GM23338 (cell line): ENCODE measurements around the gene KCNAB2. TPM values are rescaled to one million over a fixed set of nuclear protein-coding genes. Genes with fewer than 3 reads are reported as not detected.

Experiments used
- ATAC-seq: fragments of 200-7000 bp; cut with Tn5 transposase; 3 replicates; pipeline ENCODE4 v1.9.1; 2020
- DNase-seq: peaks from one replicate; pipeline ENCODE4 v3.0.0-alpha.2; 2015; ENCODE audit warnings: low spot score
- H2AFZ ChIP-seq: fragments of 200-600 bp; sonication (generic); 2 replicates; pipeline ENCODE4 v1.8.0; 2016; ENCODE audit warnings: antibody characterized with exemption, mild to moderate bottlenecking, moderate library complexity
- H3F3A ChIP-seq: fragments of 200-600 bp; sonication (generic); replicated peaks from 2 replicates; pipeline ENCODE4 v1.8.0; 2017; ENCODE audit warnings: antibody characterized with exemption, mixed run types, low read depth
- H3K27ac ChIP-seq: fragments of 200-600 bp; sonication (generic); 2 replicates; pipeline ENCODE4 v1.6.1; 2016; ENCODE audit warnings: low read depth
- H3K27me3 ChIP-seq: fragments of 200-600 bp; sonication (generic); 2 replicates; pipeline ENCODE4 v1.8.0; 2016; ENCODE audit warnings: mild to moderate bottlenecking, mixed run types, moderate library complexity; ENCODE audit not compliant: insufficient read depth
- H3K36me3 ChIP-seq: fragments of 200-600 bp; sonication (generic); 2 replicates; pipeline ENCODE4 v1.8.0; 2016; ENCODE audit warnings: mild to moderate bottlenecking; ENCODE audit not compliant: insufficient read depth
- H3K4me1 ChIP-seq: fragments of 200-600 bp; sonication (generic); 2 replicates; pipeline ENCODE4 v1.8.0; 2016; ENCODE audit warnings: mild to moderate bottlenecking, moderate library complexity; ENCODE audit not compliant: insufficient read depth
- H3K4me2 ChIP-seq: fragments of 200-600 bp; sonication (generic); 2 replicates; pipeline ENCODE4 v1.7.1; 2017; ENCODE audit warnings: mixed run types
- H3K4me3 ChIP-seq: fragments of 200-600 bp; sonication (generic); 2 replicates; pipeline ENCODE4 v1.6.1; 2016; ENCODE audit warnings: mixed run types
- H3K79me2 ChIP-seq: fragments of 200-600 bp; sonication (generic); replicated peaks from 2 replicates; pipeline ENCODE4 v1.8.0; 2017; ENCODE audit warnings: mild to moderate bottlenecking; ENCODE audit not compliant: insufficient read depth
- H3K9me2 ChIP-seq: fragments of 200-600 bp; sonication (generic); 2 replicates; pipeline ENCODE4 v1.8.0; 2017; ENCODE audit not compliant: insufficient read depth
- H4K20me1 ChIP-seq: fragments of 200-600 bp; sonication (generic); replicated peaks from 2 replicates; pipeline ENCODE4 v1.8.0; 2017; ENCODE audit warnings: mild to moderate bottlenecking; ENCODE audit not compliant: insufficient read depth
- H3K27ac Mint-ChIP-seq: 2 replicates; pipeline ENCODE4 v1.8.0; 2020; ENCODE audit warnings: inconsistent platforms, mild to moderate bottlenecking, moderate library complexity, mixed read lengths
- H3K27me3 Mint-ChIP-seq: 3 replicates; pipeline ENCODE4 v1.8.0; 2022; ENCODE audit warnings: low read depth, mild to moderate bottlenecking, moderate library complexity, mixed read lengths, inconsistent platforms; ENCODE audit not compliant: insufficient read depth, poor library complexity
- H3K36me3 Mint-ChIP-seq: 3 replicates; pipeline ENCODE4 v1.8.0; 2021; ENCODE audit warnings: low read depth, mild to moderate bottlenecking, inconsistent platforms, moderate library complexity, mixed read lengths
- H3K4me1 Mint-ChIP-seq: 3 replicates; pipeline ENCODE4 v1.8.0; 2020; ENCODE audit warnings: mild to moderate bottlenecking, inconsistent platforms, mixed read lengths
- H3K4me3 Mint-ChIP-seq: 3 replicates; pipeline ENCODE4 v1.8.0; 2021; ENCODE audit warnings: moderate library complexity, mild to moderate bottlenecking, inconsistent platforms, mixed read lengths
- H3K9me3 Mint-ChIP-seq: 3 replicates; pipeline ENCODE4 v1.8.0; 2020; ENCODE audit warnings: moderate library complexity, mild to moderate bottlenecking, inconsistent platforms, mixed read lengths
- CREB1 ChIP-seq: fragments of 250-450 bp; sonication (Bioruptor Pico); IDR thresholded peaks from 2 replicates; pipeline ENCODE4 v1.5.0; 2020; ENCODE audit warnings: low read depth, mild to moderate bottlenecking, moderate library complexity
- CTCF ChIP-seq, 2 experiments: fragments of 200-600 bp in 1 of 2; sonication (generic) in 1 of 2; conservative IDR thresholded peaks; 2 replicates each; pipeline versions ENCODE4 v1.5.1 to v1.6.1; 2016 to 2017; ENCODE audit warnings: antibody characterized with exemption in 2 of 2, low read depth in 2 of 2, mild to moderate bottlenecking in 2 of 2, moderate library complexity in 1 of 2
- ETS1 ChIP-seq: IDR thresholded peaks from 2 replicates; pipeline ENCODE4 v1.6.1; 2016; ENCODE audit warnings: antibody characterized with exemption
- EZH2 ChIP-seq: fragments of 200-600 bp; sonication (generic); IDR thresholded peaks from one replicate; pipeline ENCODE4 v1.8.0; 2017; ENCODE audit warnings: antibody characterized with exemption, mild to moderate bottlenecking, low read depth; ENCODE audit not compliant: unreplicated experiment
- EZH2phosphoT487 ChIP-seq: fragments of 200-600 bp; sonication (generic); IDR thresholded peaks from one replicate; pipeline ENCODE4 v1.8.1; 2018; ENCODE audit warnings: antibody characterized with exemption; ENCODE audit not compliant: unreplicated experiment
- JUNB ChIP-seq: IDR thresholded peaks from one replicate; pipeline ENCODE4 v1.6.1; 2016; ENCODE audit warnings: antibody characterized with exemption; ENCODE audit not compliant: unreplicated experiment
- NANOG ChIP-seq: IDR thresholded peaks from 2 replicates; pipeline ENCODE4 v1.6.1; 2016; ENCODE audit warnings: antibody characterized with exemption, borderline replicate concordance
- POLR2AphosphoS5 ChIP-seq: IDR thresholded peaks from 2 replicates; pipeline ENCODE4 v1.6.1; 2016; ENCODE audit warnings: antibody characterized with exemption, low read depth
- REST ChIP-seq: IDR thresholded peaks from one replicate; pipeline ENCODE4 v1.6.1; 2018; ENCODE audit warnings: antibody characterized with exemption; ENCODE audit not compliant: unreplicated experiment
- STAT1 ChIP-seq: IDR thresholded peaks from one replicate; pipeline ENCODE4 v1.6.1; 2016; ENCODE audit warnings: antibody characterized with exemption; ENCODE audit not compliant: unreplicated experiment
- ZNF331 ChIP-seq: fragments of 250-450 bp; sonication (Bioruptor Pico); IDR thresholded peaks from 2 replicates; pipeline ENCODE4 v1.5.0; 2020; ENCODE audit warnings: low read depth, mild to moderate bottlenecking, moderate library complexity
- ZNF462 ChIP-seq: fragments of 250-450 bp; sonication (Bioruptor Pico); IDR thresholded peaks from 2 replicates; pipeline ENCODE4 v1.5.0; 2020; ENCODE audit warnings: mild to moderate bottlenecking, moderate library complexity
- polyA plus RNA-seq: library from polyadenylated mRNA; unstranded; fragments of >200 nt; fragmentation: Nextera tagmentation; extraction: Ambion mirVana; gene quantifications from 2 replicates; pipeline ENCODE4 v1.2.1, GENCODE V29; 2016
- total RNA-seq: library from RNA; depleted of rRNA; stranded (reverse); fragments of >200 nt; shearing (Covaris generic); gene quantifications from 2 replicates; pipeline ENCODE4 v1.2.3, GENCODE V29; 2014

The KCNAB2 gene
- total and polyA plus RNA-seq, 2 experiments from 2014 or later: 3.0 to 3.7 TPM

GRCh38 chr1:6131561-6131960, 85.9 kb downstream of the KCNAB2 start:
- Mint-ChIP-seq H3K27me3 (peaks cover 18% of the 10 kb centered on the region), H3K4me1 (no peaks in the 10 kb centered on the region), H3K27ac (no peak overlapping the region), H3K36me3 (no peaks in the 10 kb centered on the region; the same call in 2 of the 3 replicates), H3K9me3 (no peaks in the 10 kb centered on the region; the same call in 2 of the 3 replicates), H3K4me3 (no peak overlapping the region)
- Histone ChIP-seq H3K27me3 (no peaks in the 10 kb centered on the region), H3K27ac (no peak overlapping the region), H3K4me2 (no peak overlapping the region), H3K9me2 (no peaks in the 10 kb centered on the region), H4K20me1 (no peaks in the 10 kb centered on the region), H3K4me3 (no peak overlapping the region), H3K36me3 (no peaks in the 10 kb centered on the region), H3K4me1 (no peaks in the 10 kb centered on the region), H3K79me2 (no peaks in the 10 kb centered on the region), H3F3A (no peaks in the 10 kb centered on the region), H2AFZ (no peak overlapping the region)
- DNase-seq (no peak), ATAC-seq (no peak)
- TF ChIP-seq ETS1 (no peak), EZH2 (no peak), STAT1 (no peak), NANOG (no peak), POLR2AphosphoS5 (no peak), REST (no peak), JUNB (no peak), EZH2phosphoT487 (no peak), CTCF (conservative IDR thresholded peaks at IDR 0.05; ENCODE audit: low read depth in 2 of 2) (no peak), ZNF331 (no peak), CREB1 (CRISPR knock-in tag) (no peak), ZNF462 (CRISPR knock-in tag) (no peak)
